NT2/D1 (cell line): ENCODE results near the gene BCAS3.
"Not testable (repeated sequence)": the region's sequence is repeated elsewhere in the genome, so short reads cannot be mapped to it uniquely, and the experiment has no call there.

ENCODE experiments used
- DNase-seq: peaks from one replicate; pipeline ENCODE4 v3.0.0-alpha.2; 2011; ENCODE audit warnings: low read depth, low spot score
- H3K27me3 ChIP-seq: 2 replicates; pipeline ENCODE4 v1.6.0; 2011; ENCODE audit warnings: mild to moderate bottlenecking; ENCODE audit not compliant: insufficient read length, insufficient read depth
- H3K36me3 ChIP-seq: 2 replicates; pipeline ENCODE4 v1.6.1; 2011; ENCODE audit warnings: mild to moderate bottlenecking, low read length, mixed read lengths; ENCODE audit not compliant: insufficient read depth, insufficient read length
- H3K4me1 ChIP-seq: 2 replicates; pipeline ENCODE4 v1.5.1; 2011; ENCODE audit not compliant: insufficient read depth, insufficient read length
- H3K4me3 ChIP-seq: 2 replicates; pipeline ENCODE4 v1.5.1; 2011; ENCODE audit warnings: low read depth; ENCODE audit not compliant: insufficient read length
- H3K9ac ChIP-seq: 2 replicates; pipeline ENCODE4 v1.6.0; 2011; ENCODE audit warnings: low read depth; ENCODE audit not compliant: insufficient read length
- H3K9me3 ChIP-seq: 2 replicates; pipeline ENCODE4 v1.5.1; 2011; ENCODE audit warnings: mild to moderate bottlenecking, low read length; ENCODE audit not compliant: insufficient read depth
- SUZ12 ChIP-seq: IDR thresholded peaks from 2 replicates; pipeline ENCODE4 v1.6.1; 2011; ENCODE audit not compliant: insufficient read length, insufficient read depth; ENCODE audit errors: extremely low read depth
- YY1 ChIP-seq: IDR thresholded peaks from 2 replicates; pipeline ENCODE4 v1.6.1; 2011; ENCODE audit not compliant: insufficient read length, insufficient read depth
- ZNF274 ChIP-seq: IDR thresholded peaks from 2 replicates; pipeline ENCODE4 v1.6.1; 2011; ENCODE audit warnings: mild to moderate bottlenecking, low read depth, low read length

Gene BCAS3

DNA sequence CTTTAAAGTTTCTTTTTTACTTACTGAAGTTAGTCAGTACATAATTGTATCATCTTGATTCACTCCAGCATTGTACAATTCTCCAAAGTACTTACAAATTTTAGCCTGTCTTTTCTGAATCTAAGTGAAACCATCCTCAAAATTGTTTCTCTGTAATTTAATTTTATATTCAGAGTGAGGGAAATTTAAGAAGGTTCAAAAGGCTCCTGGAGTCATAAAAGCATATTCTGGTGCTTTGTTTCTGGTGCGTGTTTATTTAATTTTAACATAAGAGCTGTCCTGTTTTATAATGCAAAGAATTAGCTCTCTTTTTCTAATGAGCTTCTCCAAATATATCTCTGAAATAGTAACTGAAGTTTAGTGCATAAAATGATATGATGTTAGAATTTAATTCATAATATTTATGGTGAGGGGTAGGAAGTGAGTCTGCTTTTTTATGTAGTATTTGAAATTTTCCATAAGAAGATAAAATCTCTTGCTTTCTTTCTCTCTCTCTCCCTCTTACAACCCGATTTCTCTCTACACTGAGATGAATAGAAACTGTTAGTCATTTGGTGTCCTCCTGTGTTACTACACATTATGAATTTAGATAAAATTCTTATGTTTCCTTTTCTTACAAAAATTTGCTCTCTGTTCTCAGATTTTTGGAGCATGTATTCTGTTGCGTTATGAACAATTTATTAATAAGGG lies 339.8 kb downstream of the BCAS3 start:
- Histone ChIP-seq H3K9ac (no peak overlapping the region), H3K9me3 (no peaks in the 10 kb centered on the region), H3K4me1 (no peaks in the 10 kb centered on the region), H3K4me3 (no peak overlapping the region), H3K27me3 (no peaks in the 10 kb centered on the region), H3K36me3 (no peaks in the 10 kb centered on the region)
- TF ChIP-seq SUZ12 (no peak), ZNF274 (no peak), YY1 (no peak)
- no peak for DNase-seq

DNA sequence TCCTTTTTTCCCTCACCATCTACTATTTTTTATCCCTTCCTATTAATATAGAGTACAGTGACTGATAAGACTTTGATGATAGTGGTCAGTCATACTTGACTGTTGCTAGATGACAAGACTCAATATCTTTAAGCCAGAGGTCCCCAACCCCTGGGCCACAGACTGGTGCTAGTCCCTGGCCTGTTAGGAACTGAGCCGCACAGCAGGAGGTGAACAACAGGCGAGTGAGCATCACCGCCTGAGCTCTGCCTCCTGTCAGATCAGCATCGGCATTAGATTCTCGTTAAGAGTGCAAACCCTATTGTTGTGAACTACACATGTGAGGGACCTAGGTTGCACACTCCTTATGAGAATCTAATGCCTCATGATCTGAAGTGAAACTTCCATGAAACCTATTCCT lies 341.3 kb downstream of the BCAS3 start:
- H3K4me1 ChIP-seq: no peaks in the 10 kb centered on the region
- no peaks in the 10 kb centered on the region for H3K9me3 ChIP-seq
- H3K4me3 ChIP-seq: no peak overlapping the region
- H3K27me3 ChIP-seq: no peaks in the 10 kb centered on the region
- no peaks in the 10 kb centered on the region for H3K36me3 ChIP-seq
- H3K9ac ChIP-seq: no peak overlapping the region
- no peak for DNase-seq
- no peak for TF ChIP-seq SUZ12
- TF ChIP-seq YY1: no peak
- no peak for TF ChIP-seq ZNF274

DNA sequence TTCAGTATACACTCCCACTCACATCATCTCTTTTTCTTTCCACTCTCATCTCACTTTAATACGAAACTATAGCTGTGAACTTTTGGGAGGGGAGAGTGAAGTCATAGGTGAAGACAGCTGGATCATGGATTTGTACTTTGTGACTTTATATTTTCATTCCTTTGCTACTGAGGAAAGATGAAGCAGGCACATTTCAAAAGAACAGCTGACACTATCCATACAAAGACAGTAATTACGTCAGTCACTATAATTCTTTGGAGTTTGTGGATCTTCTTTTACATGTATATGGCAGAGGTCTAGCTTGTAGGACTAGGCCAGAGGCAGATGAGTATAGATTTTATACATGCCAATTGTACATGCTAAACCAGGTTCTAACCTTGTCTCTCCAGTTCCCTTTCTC lies 346.3 kb downstream of the BCAS3 start:
- H3K4me1 ChIP-seq: no peaks in the 10 kb centered on the region
- no peaks in the 10 kb centered on the region for H3K36me3 ChIP-seq
- no peak overlapping the region for H3K4me3 ChIP-seq
- no peaks in the 10 kb centered on the region for H3K27me3 ChIP-seq
- no peaks in the 10 kb centered on the region for H3K9me3 ChIP-seq
- H3K9ac ChIP-seq: no peak overlapping the region
- no peak for DNase-seq
- TF ChIP-seq YY1 (no peak), SUZ12 (no peak), ZNF274 (no peak)

DNA sequence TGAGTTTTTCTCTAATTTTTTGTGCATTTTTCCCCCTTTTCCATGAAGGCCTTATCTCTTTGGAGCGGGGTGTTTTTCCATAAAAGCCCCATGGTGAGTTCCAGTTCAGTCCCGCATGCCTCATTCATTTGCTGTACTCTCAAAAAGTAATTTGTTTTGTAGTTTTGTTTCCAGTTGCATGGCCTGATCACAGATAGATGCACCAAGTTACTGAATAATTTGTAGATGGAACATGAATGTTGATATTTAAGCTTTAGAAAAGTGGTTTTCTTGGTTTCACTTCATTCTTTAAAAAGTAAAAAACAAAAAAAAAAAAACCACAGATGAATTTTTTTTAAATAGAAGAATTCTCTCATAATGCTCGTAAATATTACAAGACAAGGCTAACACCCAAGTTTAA lies 349.2 kb downstream of the BCAS3 start:
- TF ChIP-seq ZNF274 (no peak), SUZ12 (no peak), YY1 (no peak)
- no peak for DNase-seq
- H3K4me3 ChIP-seq: no peak overlapping the region
- no peaks in the 10 kb centered on the region for H3K27me3 ChIP-seq
- no peaks in the 10 kb centered on the region for H3K36me3 ChIP-seq
- H3K9me3 ChIP-seq: no peaks in the 10 kb centered on the region
- H3K9ac ChIP-seq: no peak overlapping the region
- no peaks in the 10 kb centered on the region for H3K4me1 ChIP-seq

DNA sequence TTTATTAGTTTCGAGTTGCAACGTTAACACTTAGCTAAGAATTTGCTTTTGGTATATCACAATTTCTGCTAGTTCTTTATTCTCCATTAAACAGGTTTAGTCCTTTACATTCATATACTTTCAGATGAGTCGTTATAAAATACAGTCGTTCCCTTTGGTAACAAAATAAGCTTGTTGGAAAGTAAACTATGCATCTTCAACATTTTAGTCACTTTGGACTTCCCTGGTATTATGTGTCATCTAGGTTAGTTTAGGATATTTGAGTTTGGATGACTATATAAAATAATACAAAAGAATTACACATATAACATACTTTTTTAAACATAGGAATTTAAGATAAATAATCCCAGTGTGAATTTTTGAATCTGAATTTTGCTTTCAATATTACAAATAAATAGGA lies 351.5 kb downstream of the BCAS3 start:
- Histone ChIP-seq H3K36me3 (no peaks in the 10 kb centered on the region), H3K4me1 (no peaks in the 10 kb centered on the region), H3K27me3 (no peaks in the 10 kb centered on the region), H3K9ac (no peak overlapping the region), H3K9me3 (no peaks in the 10 kb centered on the region), H3K4me3 (no peak overlapping the region)
- no peak for TF ChIP-seq ZNF274
- no peak for TF ChIP-seq SUZ12
- TF ChIP-seq YY1: no peak
- DNase-seq: no peak

DNA sequence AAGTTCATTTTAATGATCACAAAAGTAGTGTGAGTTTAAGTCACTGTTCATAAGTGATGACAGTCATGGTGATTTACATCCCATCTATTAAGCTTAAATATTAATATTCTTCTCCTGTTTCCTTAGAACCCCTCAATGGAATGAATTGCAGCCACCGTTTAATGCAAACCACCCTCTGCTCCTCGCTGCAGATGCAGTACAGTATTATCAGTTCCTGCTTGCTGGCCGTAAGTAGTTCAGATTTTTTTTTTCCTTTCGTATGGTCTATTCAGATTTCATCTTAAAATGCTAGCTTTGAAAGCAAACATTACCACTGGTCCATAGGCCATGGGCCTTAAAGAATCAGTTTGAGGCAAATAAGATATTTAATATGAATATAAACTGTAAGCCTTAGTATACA lies 363.0 kb downstream of the BCAS3 start:
- no peak overlapping the region for H3K4me3 ChIP-seq
- no peaks in the 10 kb centered on the region for H3K27me3 ChIP-seq
- H3K9me3 ChIP-seq: no peaks in the 10 kb centered on the region
- no peak overlapping the region for H3K9ac ChIP-seq
- TF ChIP-seq ZNF274: no peak
- TF ChIP-seq YY1: no peak
- no peak for TF ChIP-seq SUZ12
- H3K36me3 ChIP-seq: peaks cover 6% of the 10 kb centered on the region
- DNase-seq: no peak
- H3K4me1 ChIP-seq: no peaks in the 10 kb centered on the region

DNA sequence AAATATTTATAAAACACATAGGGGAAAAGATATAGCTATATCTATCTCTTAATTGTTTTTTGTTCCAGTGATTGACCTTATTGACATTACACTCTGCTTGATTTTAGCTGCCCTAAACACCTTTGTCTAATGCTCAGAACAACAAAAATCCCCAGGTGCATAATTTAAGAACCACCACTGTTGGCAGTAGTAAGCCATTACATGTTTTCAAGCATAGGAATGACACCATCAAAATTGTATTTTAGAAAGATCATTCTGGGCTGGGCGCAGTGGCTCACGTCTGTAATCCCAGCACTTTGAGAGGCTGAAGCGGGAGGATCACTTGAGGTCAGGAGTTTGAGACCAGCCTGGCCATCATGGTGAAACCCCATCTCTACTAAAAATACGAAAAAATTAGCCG lies 364.7 kb downstream of the BCAS3 start:
- H3K4me1 ChIP-seq, H3K9me3 ChIP-seq, H3K4me3 ChIP-seq, H3K27me3 ChIP-seq, H3K9ac ChIP-seq, H3K36me3 ChIP-seq, DNase-seq: not testable (repeated sequence)
